Measurements from ENCODE around the gene JMY.

Gene JMY

GRCh38 chr5:79297661-79298060 lies 61.7 kb downstream of the JMY start:
- no peak for DNase-seq (ENCODE audit: low read depth)

- DNase-seq (ENCODE audit: low read depth) = no peak
These were observed 65.2 kb downstream of the JMY start for GRCh38 chr5:79301046-79301712.

- DNase-seq (ENCODE audit: low read depth) = no peak
These were observed 66.5 kb downstream of the JMY start for GRCh38 chr5:79302454-79302853.

GRCh38 chr5:79305706-79306105 lies 69.8 kb downstream of the JMY start:
- no peak for DNase-seq (ENCODE audit: low read depth)

GRCh38 chr5:79318935-79319614 lies 83.1 kb downstream of the JMY start:
- DNase-seq (ENCODE audit: low read depth) = no peak

GRCh38 chr5:79329453-79329852 lies 93.5 kb downstream of the JMY start:
- no peak for DNase-seq (ENCODE audit: low read depth)

GRCh38 chr5:79330071-79330470 lies 94.1 kb downstream of the JMY start:
- DNase-seq (ENCODE audit: low read depth) = no peak

GRCh38 chr5:79333852-79334557 lies 98.1 kb downstream of the JMY start:
- no peak for DNase-seq (ENCODE audit: low read depth)

- no peak for DNase-seq (ENCODE audit: low read depth)
These were observed 110.5 kb downstream of the JMY start for GRCh38 chr5:79346420-79346824.

GRCh38 chr5:79349047-79349446 lies 113.1 kb downstream of the JMY start:
- no peak for DNase-seq (ENCODE audit: low read depth)

GRCh38 chr5:79349881-79350280 lies 114.0 kb downstream of the JMY start:
- no peak for DNase-seq (ENCODE audit: low read depth)

GRCh38 chr5:79357398-79357797 lies 121.5 kb downstream of the JMY start:
- DNase-seq (ENCODE audit: low read depth) = no peak

Measured in stimulated activated CD8-positive, alpha-beta memory T cell treated with anti-CD3 and anti-CD28 coated beads, Interleukin-15, amount 100 ng/mL, for 24 hours (primary cell).